ENCODE results near the gene FAM81B. TPM values are rescaled to one million over a fixed set of nuclear protein-coding genes. Genes with fewer than 3 reads are reported as not detected.

Gene FAM81B
- total and polyA plus RNA-seq, 4 donors, result not detected

- Histone ChIP-seq H3K36me3 (ENCODE audit: control insufficient read depth in 4 of 4, insufficient read depth in 3 of 4, low read depth in 1 of 4, low read length in 3 of 4) (no peaks in the 10 kb centered on the region), H3K27me3 (ENCODE audit: control insufficient read depth in 4 of 4, insufficient read depth in 4 of 4, low read length in 3 of 4) (no peaks in the 10 kb centered on the region), H3K4me1 (ENCODE audit: control insufficient read depth in 4 of 4, insufficient read depth in 4 of 4, low read length in 3 of 4) (no peaks in the 10 kb centered on the region), H3K27ac (ENCODE audit: low read depth in 1 of 2, low read length in 2 of 2) (no peak overlapping the region), H3K9ac (ENCODE audit: low read depth in 1 of 2, low read length in 2 of 2) (no peak overlapping the region), H3K4me3 (ENCODE audit: low read depth in 1 of 3, low read length in 3 of 3) (no peak overlapping the region), H3K9me3 (ENCODE audit: control insufficient read depth in 4 of 4, low read length in 3 of 4) (no peaks in the 10 kb centered on the region)
- DNase-seq (ENCODE audit: low spot score), result no peak
- TF ChIP-seq TAF1 (conservative IDR thresholded peaks at IDR 0.05), result no peak
- TF ChIP-seq HNF4G (IDR thresholded peaks at IDR 0.05), result no peak
- TF ChIP-seq GABPA (IDR thresholded peaks at IDR 0.05 in 1 of 2, conservative IDR thresholded peaks at IDR 0.05 in 1 of 2), result no peak
- TF ChIP-seq SP1 (IDR thresholded peaks at IDR 0.05), result no peak
- TF ChIP-seq YY1 (IDR thresholded peaks at IDR 0.05), result no peak
- TF ChIP-seq EGR1 (IDR thresholded peaks at IDR 0.05; ENCODE audit: low read depth in 2 of 2), result no peak
- TF ChIP-seq ATF3 (IDR thresholded peaks at IDR 0.05), result no peak
- no peak for TF ChIP-seq JUND (IDR thresholded peaks at IDR 0.05)
- no peak for TF ChIP-seq CTCF (IDR thresholded peaks at IDR 0.05; ENCODE audit: low read depth, low read length, missing input control)
- TF ChIP-seq MAX (IDR thresholded peaks at IDR 0.05), result no peak
- TF ChIP-seq ZBTB33 (IDR thresholded peaks at IDR 0.05), result no peak
- TF ChIP-seq FOXA1 (IDR thresholded peaks at IDR 0.05), result no peak
- no peak for TF ChIP-seq RAD21 (IDR thresholded peaks at IDR 0.05)
- no peak for TF ChIP-seq REST (IDR thresholded peaks at IDR 0.05)
- TF ChIP-seq RXRA (IDR thresholded peaks at IDR 0.05), result no peak
- TF ChIP-seq HNF4A (conservative IDR thresholded peaks at IDR 0.05), result no peak
- TF ChIP-seq NR2F2 (IDR thresholded peaks at IDR 0.05), result no peak
- TF ChIP-seq FOXA2 (IDR thresholded peaks at IDR 0.05), result no peak
- 86% methylated on average over 4 of the region's 4 CpGs for WGBS
These were observed 32.9 kb downstream of the FAM81B start for GRCh38 chr5:95424016-95424415.
